ENCODE data around the gene VPS13A.
"Not testable (repeated sequence)": the region's sequence is repeated elsewhere in the genome, so short reads cannot be mapped to it uniquely, and the experiment has no call there.

The VPS13A gene

GRCh38 chr9:77291714-77292113, 114.4 kb downstream of the VPS13A start:
- in situ Hi-C loops (cut with MboI; ENCODE audit: low sequenced_read_pairs), result no loop called here

GRCh38 chr9:77293949-77294348, 116.6 kb downstream of the VPS13A start:
- in situ Hi-C loops (cut with MboI; ENCODE audit: low sequenced_read_pairs), result no loop called here

- in situ Hi-C loops (cut with MboI; ENCODE audit: low sequenced_read_pairs), result no loop called here
Measured at GRCh38 chr9:77304543-77304942, 127.2 kb downstream of the VPS13A start.

- in situ Hi-C loops (cut with MboI; ENCODE audit: low sequenced_read_pairs), result no loop called here
Measured at GRCh38 chr9:77305622-77306400, 128.5 kb downstream of the VPS13A start.

GRCh38 chr9:77307166-77307565, 129.8 kb downstream of the VPS13A start:
- in situ Hi-C loops (cut with MboI; ENCODE audit: low sequenced_read_pairs), result no loop called here

GRCh38 chr9:77316058-77316457, 138.7 kb downstream of the VPS13A start:
- in situ Hi-C loops (cut with MboI; ENCODE audit: low sequenced_read_pairs), result no loop called here

GRCh38 chr9:77325058-77325457, 147.7 kb downstream of the VPS13A start:
- in situ Hi-C loops (cut with MboI; ENCODE audit: low sequenced_read_pairs), result no loop called here

- in situ Hi-C loops (cut with MboI; ENCODE audit: low sequenced_read_pairs), result no loop called here
Measured at GRCh38 chr9:77328102-77328501, 150.8 kb downstream of the VPS13A start.

- in situ Hi-C loops (cut with MboI; ENCODE audit: low sequenced_read_pairs), result no loop called here
Measured at GRCh38 chr9:77370064-77370463, 192.7 kb downstream of the VPS13A start.

GRCh38 chr9:77374266-77374665, 196.9 kb downstream of the VPS13A start:
- in situ Hi-C loops (cut with MboI; ENCODE audit: low sequenced_read_pairs), result no loop called here

- in situ Hi-C loops (cut with MboI; ENCODE audit: low sequenced_read_pairs), result no loop called here
Measured at GRCh38 chr9:77375956-77376532, 198.7 kb downstream of the VPS13A start.

GRCh38 chr9:77384406-77384805, 207.1 kb downstream of the VPS13A start:
- in situ Hi-C loops (cut with MboI; ENCODE audit: low sequenced_read_pairs), result no loop called here

- in situ Hi-C loops (cut with MboI; ENCODE audit: low sequenced_read_pairs), result no loop called here
Measured at GRCh38 chr9:77386187-77386586, 208.9 kb downstream of the VPS13A start.

GRCh38 chr9:77391834-77392233, 214.5 kb downstream of the VPS13A start:
- in situ Hi-C loops (cut with MboI; ENCODE audit: low sequenced_read_pairs), result no loop called here

- in situ Hi-C loops (cut with MboI; ENCODE audit: low sequenced_read_pairs), result no loop called here
Measured at GRCh38 chr9:77392328-77392727, 215.0 kb downstream of the VPS13A start.

GRCh38 chr9:77398581-77398980, 221.2 kb downstream of the VPS13A start:
- in situ Hi-C loops (cut with MboI; ENCODE audit: low sequenced_read_pairs), result not testable (repeated sequence)

- in situ Hi-C loops (cut with MboI; ENCODE audit: low sequenced_read_pairs), result no loop called here
Measured at GRCh38 chr9:77399964-77400363, 222.6 kb downstream of the VPS13A start.

GRCh38 chr9:77402286-77402685, 225.0 kb downstream of the VPS13A start:
- in situ Hi-C loops (cut with MboI; ENCODE audit: low sequenced_read_pairs), result no loop called here

- in situ Hi-C loops (cut with MboI; ENCODE audit: low sequenced_read_pairs), result no loop called here
Measured at GRCh38 chr9:77403239-77403638, 225.9 kb downstream of the VPS13A start.

GRCh38 chr9:77408521-77408920, 231.2 kb downstream of the VPS13A start:
- in situ Hi-C loops (cut with MboI; ENCODE audit: low sequenced_read_pairs), result not testable (repeated sequence)

GRCh38 chr9:77417566-77417965, 240.2 kb downstream of the VPS13A start:
- in situ Hi-C loops (cut with MboI; ENCODE audit: low sequenced_read_pairs), result no loop called here

- in situ Hi-C loops (cut with MboI; ENCODE audit: low sequenced_read_pairs), result no loop called here
Measured at GRCh38 chr9:77418226-77418625, 240.9 kb downstream of the VPS13A start.

- in situ Hi-C loops (cut with MboI; ENCODE audit: low sequenced_read_pairs), result no loop called here
Measured at GRCh38 chr9:77420641-77421040, 243.3 kb downstream of the VPS13A start.
